ENCODE data around the gene USP19.

The USP19 gene, protein sequence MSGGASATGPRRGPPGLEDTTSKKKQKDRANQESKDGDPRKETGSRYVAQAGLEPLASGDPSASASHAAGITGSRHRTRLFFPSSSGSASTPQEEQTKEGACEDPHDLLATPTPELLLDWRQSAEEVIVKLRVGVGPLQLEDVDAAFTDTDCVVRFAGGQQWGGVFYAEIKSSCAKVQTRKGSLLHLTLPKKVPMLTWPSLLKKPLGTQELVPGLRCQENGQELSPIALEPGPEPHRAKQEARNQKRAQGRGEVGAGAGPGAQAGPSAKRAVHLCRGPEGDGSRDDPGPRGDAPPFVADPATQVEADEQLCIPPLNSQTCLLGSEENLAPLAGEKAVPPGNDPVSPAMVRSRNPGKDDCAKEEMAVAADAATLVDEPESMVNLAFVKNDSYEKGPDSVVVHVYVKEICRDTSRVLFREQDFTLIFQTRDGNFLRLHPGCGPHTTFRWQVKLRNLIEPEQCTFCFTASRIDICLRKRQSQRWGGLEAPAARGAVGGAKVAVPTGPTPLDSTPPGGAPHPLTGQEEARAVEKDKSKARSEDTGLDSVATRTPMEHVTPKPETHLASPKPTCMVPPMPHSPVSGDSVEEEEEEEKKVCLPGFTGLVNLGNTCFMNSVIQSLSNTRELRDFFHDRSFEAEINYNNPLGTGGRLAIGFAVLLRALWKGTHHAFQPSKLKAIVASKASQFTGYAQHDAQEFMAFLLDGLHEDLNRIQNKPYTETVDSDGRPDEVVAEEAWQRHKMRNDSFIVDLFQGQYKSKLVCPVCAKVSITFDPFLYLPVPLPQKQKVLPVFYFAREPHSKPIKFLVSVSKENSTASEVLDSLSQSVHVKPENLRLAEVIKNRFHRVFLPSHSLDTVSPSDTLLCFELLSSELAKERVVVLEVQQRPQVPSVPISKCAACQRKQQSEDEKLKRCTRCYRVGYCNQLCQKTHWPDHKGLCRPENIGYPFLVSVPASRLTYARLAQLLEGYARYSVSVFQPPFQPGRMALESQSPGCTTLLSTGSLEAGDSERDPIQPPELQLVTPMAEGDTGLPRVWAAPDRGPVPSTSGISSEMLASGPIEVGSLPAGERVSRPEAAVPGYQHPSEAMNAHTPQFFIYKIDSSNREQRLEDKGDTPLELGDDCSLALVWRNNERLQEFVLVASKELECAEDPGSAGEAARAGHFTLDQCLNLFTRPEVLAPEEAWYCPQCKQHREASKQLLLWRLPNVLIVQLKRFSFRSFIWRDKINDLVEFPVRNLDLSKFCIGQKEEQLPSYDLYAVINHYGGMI (N-terminal part only)

GRCh38 chr3:49120438-49121131 lies at the start of gene USP19:
USP19 (minus strand) TSS chr3:49120823; CDS start chr3:49119145, 1,678 bp downstream.
- peaks cover 9% of the 10 kb centered on the region; the same call in 1 of the 2 replicates for H3K79me2 ChIP-seq (ENCODE audit: insufficient read depth, low read length)
- H3K9me2 ChIP-seq (replicated peaks; ENCODE audit: insufficient read depth, low read length), result no peaks in the 10 kb centered on the region
- H3K4me3 ChIP-seq (ENCODE audit: insufficient read depth, low read length, poor library complexity, severe bottlenecking), result peak within 1 kb of the TSS; percentile 72
- no peaks in the 10 kb centered on the region for H3K27me3 ChIP-seq (ENCODE audit: low read length)
- 0 out of 2 replicates have a peak, but pooled peaks cover 3% of the 10 kb centered on the region for H3K36me3 ChIP-seq (ENCODE audit: low read length)
- H3F3A ChIP-seq (ENCODE audit: insufficient read depth), result peaks cover 15% of the 10 kb centered on the region
- H3K4me2 ChIP-seq (ENCODE audit: low read depth, low read length, poor library complexity, severe bottlenecking), result peak within 1 kb of the TSS; percentile 90
- H3K27ac ChIP-seq (ENCODE audit: low read depth, low read length), result peak within 1 kb of the TSS; percentile 59
- H3K9me3 ChIP-seq (ENCODE audit: insufficient read depth, low read length), result no peaks in the 10 kb centered on the region
- H3K9ac ChIP-seq (ENCODE audit: low read length), result peak within 1 kb of the TSS; percentile 94
- H2AFZ ChIP-seq (ENCODE audit: low read depth, low read length, severe bottlenecking), result peak within 1 kb of the TSS; percentile 67
- no peak for TF ChIP-seq CTCF (IDR thresholded peaks at IDR 0.05; ENCODE audit: insufficient read depth, low read length, poor library complexity, severe bottlenecking)
- TF ChIP-seq EZH2phosphoT487 (conservative IDR thresholded peaks at IDR 0.05; ENCODE audit: low read length), result no peak
- no peaks in the 10 kb centered on the region for H4K20me1 ChIP-seq (ENCODE audit: low read depth, low read length)

GRCh38 chr3:49166752-49167556 lies 46.3 kb upstream of the USP19 start:
- no peak overlapping the region for H3K27ac ChIP-seq (ENCODE audit: low read depth, low read length)
- H3K9ac ChIP-seq (ENCODE audit: low read length), result peak overlapping the region; percentile 95
- H4K20me1 ChIP-seq (ENCODE audit: low read depth, low read length), result no peaks in the 10 kb centered on the region
- peaks cover 16% of the 10 kb centered on the region for H3K79me2 ChIP-seq (ENCODE audit: insufficient read depth, low read length)
- H3K27me3 ChIP-seq (ENCODE audit: low read length), result no peaks in the 10 kb centered on the region
- TF ChIP-seq EZH2phosphoT487 (conservative IDR thresholded peaks at IDR 0.05; ENCODE audit: low read length) (no peak), CTCF (IDR thresholded peaks at IDR 0.05; ENCODE audit: insufficient read depth, low read length, poor library complexity, severe bottlenecking) (no peak)
- H3K9me2 ChIP-seq (replicated peaks; ENCODE audit: insufficient read depth, low read length), result no peaks in the 10 kb centered on the region
- no peaks in the 10 kb centered on the region for H3K36me3 ChIP-seq (ENCODE audit: low read length)
- peak overlapping the region; percentile 93 for H2AFZ ChIP-seq (ENCODE audit: low read depth, low read length, severe bottlenecking)
- peak overlapping the region; percentile 97 for H3K4me2 ChIP-seq (ENCODE audit: low read depth, low read length, poor library complexity, severe bottlenecking)
- H3K4me3 ChIP-seq (ENCODE audit: insufficient read depth, low read length, poor library complexity, severe bottlenecking), result peak overlapping the region; percentile 99
- no peaks in the 10 kb centered on the region for H3F3A ChIP-seq (ENCODE audit: insufficient read depth)
- no peaks in the 10 kb centered on the region for H3K9me3 ChIP-seq (ENCODE audit: insufficient read depth, low read length)

Measured in SU-DHL-6 (cell line).